GM23338 (cell line): Measurements from ENCODE around the gene NFAT5. TPM values are rescaled to one million over a fixed set of nuclear protein-coding genes. Genes with fewer than 3 reads are reported as not detected.

Experiments used
- ATAC-seq: fragments of 200-7000 bp; cut with Tn5 transposase; 3 replicates; pipeline ENCODE4 v1.9.1; 2020
- DNase-seq: peaks from one replicate; pipeline ENCODE4 v3.0.0-alpha.2; 2015; ENCODE audit warnings: low spot score
- H2AFZ ChIP-seq: fragments of 200-600 bp; sonication (generic); 2 replicates; pipeline ENCODE4 v1.8.0; 2016; ENCODE audit warnings: antibody characterized with exemption, mild to moderate bottlenecking, moderate library complexity
- H3F3A ChIP-seq: fragments of 200-600 bp; sonication (generic); replicated peaks from 2 replicates; pipeline ENCODE4 v1.8.0; 2017; ENCODE audit warnings: antibody characterized with exemption, mixed run types, low read depth
- H3K27ac ChIP-seq: fragments of 200-600 bp; sonication (generic); 2 replicates; pipeline ENCODE4 v1.6.1; 2016; ENCODE audit warnings: low read depth
- H3K27me3 ChIP-seq: fragments of 200-600 bp; sonication (generic); 2 replicates; pipeline ENCODE4 v1.8.0; 2016; ENCODE audit warnings: mild to moderate bottlenecking, mixed run types, moderate library complexity; ENCODE audit not compliant: insufficient read depth
- H3K36me3 ChIP-seq: fragments of 200-600 bp; sonication (generic); 2 replicates; pipeline ENCODE4 v1.8.0; 2016; ENCODE audit warnings: mild to moderate bottlenecking; ENCODE audit not compliant: insufficient read depth
- H3K4me1 ChIP-seq: fragments of 200-600 bp; sonication (generic); 2 replicates; pipeline ENCODE4 v1.8.0; 2016; ENCODE audit warnings: mild to moderate bottlenecking, moderate library complexity; ENCODE audit not compliant: insufficient read depth
- H3K4me2 ChIP-seq: fragments of 200-600 bp; sonication (generic); 2 replicates; pipeline ENCODE4 v1.7.1; 2017; ENCODE audit warnings: mixed run types
- H3K4me3 ChIP-seq: fragments of 200-600 bp; sonication (generic); 2 replicates; pipeline ENCODE4 v1.6.1; 2016; ENCODE audit warnings: mixed run types
- H3K79me2 ChIP-seq: fragments of 200-600 bp; sonication (generic); replicated peaks from 2 replicates; pipeline ENCODE4 v1.8.0; 2017; ENCODE audit warnings: mild to moderate bottlenecking; ENCODE audit not compliant: insufficient read depth
- H3K9me2 ChIP-seq: fragments of 200-600 bp; sonication (generic); 2 replicates; pipeline ENCODE4 v1.8.0; 2017; ENCODE audit not compliant: insufficient read depth
- H4K20me1 ChIP-seq: fragments of 200-600 bp; sonication (generic); replicated peaks from 2 replicates; pipeline ENCODE4 v1.8.0; 2017; ENCODE audit warnings: mild to moderate bottlenecking; ENCODE audit not compliant: insufficient read depth
- H3K27ac Mint-ChIP-seq: 2 replicates; pipeline ENCODE4 v1.8.0; 2020; ENCODE audit warnings: inconsistent platforms, mild to moderate bottlenecking, moderate library complexity, mixed read lengths
- H3K27me3 Mint-ChIP-seq: 3 replicates; pipeline ENCODE4 v1.8.0; 2022; ENCODE audit warnings: low read depth, mild to moderate bottlenecking, moderate library complexity, mixed read lengths, inconsistent platforms; ENCODE audit not compliant: insufficient read depth, poor library complexity
- H3K36me3 Mint-ChIP-seq: 3 replicates; pipeline ENCODE4 v1.8.0; 2021; ENCODE audit warnings: low read depth, mild to moderate bottlenecking, inconsistent platforms, moderate library complexity, mixed read lengths
- H3K4me1 Mint-ChIP-seq: 3 replicates; pipeline ENCODE4 v1.8.0; 2020; ENCODE audit warnings: mild to moderate bottlenecking, inconsistent platforms, mixed read lengths
- H3K4me3 Mint-ChIP-seq: 3 replicates; pipeline ENCODE4 v1.8.0; 2021; ENCODE audit warnings: moderate library complexity, mild to moderate bottlenecking, inconsistent platforms, mixed read lengths
- H3K9me3 Mint-ChIP-seq: 3 replicates; pipeline ENCODE4 v1.8.0; 2020; ENCODE audit warnings: moderate library complexity, mild to moderate bottlenecking, inconsistent platforms, mixed read lengths
- EZH2 ChIP-seq: fragments of 200-600 bp; sonication (generic); IDR thresholded peaks from one replicate; pipeline ENCODE4 v1.8.0; 2017; ENCODE audit warnings: antibody characterized with exemption, mild to moderate bottlenecking, low read depth; ENCODE audit not compliant: unreplicated experiment
- EZH2phosphoT487 ChIP-seq: fragments of 200-600 bp; sonication (generic); IDR thresholded peaks from one replicate; pipeline ENCODE4 v1.8.1; 2018; ENCODE audit warnings: antibody characterized with exemption; ENCODE audit not compliant: unreplicated experiment
- JUNB ChIP-seq: IDR thresholded peaks from one replicate; pipeline ENCODE4 v1.6.1; 2016; ENCODE audit warnings: antibody characterized with exemption; ENCODE audit not compliant: unreplicated experiment
- NANOG ChIP-seq: IDR thresholded peaks from 2 replicates; pipeline ENCODE4 v1.6.1; 2016; ENCODE audit warnings: antibody characterized with exemption, borderline replicate concordance
- POLR2AphosphoS5 ChIP-seq: IDR thresholded peaks from 2 replicates; pipeline ENCODE4 v1.6.1; 2016; ENCODE audit warnings: antibody characterized with exemption, low read depth
- STAT1 ChIP-seq: IDR thresholded peaks from one replicate; pipeline ENCODE4 v1.6.1; 2016; ENCODE audit warnings: antibody characterized with exemption; ENCODE audit not compliant: unreplicated experiment
- ZNF114 ChIP-seq: fragments of 250-450 bp; sonication (Bioruptor Pico); IDR thresholded peaks from 2 replicates; pipeline ENCODE4 v1.5.0; 2020; ENCODE audit warnings: mild to moderate bottlenecking, moderate library complexity
- ZNF331 ChIP-seq: fragments of 250-450 bp; sonication (Bioruptor Pico); IDR thresholded peaks from 2 replicates; pipeline ENCODE4 v1.5.0; 2020; ENCODE audit warnings: low read depth, mild to moderate bottlenecking, moderate library complexity
- polyA plus RNA-seq: library from polyadenylated mRNA; unstranded; fragments of >200 nt; fragmentation: Nextera tagmentation; extraction: Ambion mirVana; gene quantifications from 2 replicates; pipeline ENCODE4 v1.2.1, GENCODE V29; 2016
- total RNA-seq: library from RNA; depleted of rRNA; stranded (reverse); fragments of >200 nt; shearing (Covaris generic); gene quantifications from 2 replicates; pipeline ENCODE4 v1.2.3, GENCODE V29; 2014
- TF ChIP-seq, protein P1 (sequence below): IDR thresholded peaks from one replicate; pipeline ENCODE4 v1.6.1; 2018; ENCODE audit warnings: antibody characterized with exemption; ENCODE audit not compliant: unreplicated experiment
- TF ChIP-seq, protein P2 (sequence below): fragments of 250-450 bp; sonication (Bioruptor Pico); IDR thresholded peaks from 2 replicates; pipeline ENCODE4 v1.5.0; 2020; ENCODE audit warnings: mild to moderate bottlenecking, moderate library complexity

Gene NFAT5
- total and polyA plus RNA-seq, 2 experiments from 2014 or later = 10.6 to 27.0 TPM

GRCh38 chr16:69579783-69580481 is 14.2 kb downstream of the NFAT5 start:
- Mint-ChIP-seq H3K36me3 (no peaks in the 10 kb centered on the region), H3K4me1 (peaks cover 5% of the 10 kb centered on the region; the same call in 1 of the 3 replicates), H3K27ac (no peak overlapping the region), H3K27me3 (no peaks in the 10 kb centered on the region), H3K9me3 (no peaks in the 10 kb centered on the region), H3K4me3 (no peak overlapping the region)
- Histone ChIP-seq H2AFZ (no peak overlapping the region), H3K4me2 (no peak overlapping the region), H3K79me2 (peaks cover 85% of the 10 kb centered on the region), H3F3A (no peaks in the 10 kb centered on the region), H3K9me2 (no peaks in the 10 kb centered on the region), H3K27me3 (no peaks in the 10 kb centered on the region), H3K4me3 (no peak overlapping the region), H3K36me3 (no peaks in the 10 kb centered on the region), H3K4me1 (peaks cover 6% of the 10 kb centered on the region; the same call in 1 of the 2 replicates), H4K20me1 (peaks cover 3% of the 10 kb centered on the region; the same call in 1 of the 2 replicates), H3K27ac (no peak overlapping the region)
- TF ChIP-seq EZH2 (no peak), ZNF114 (CRISPR knock-in tag) (no peak), POLR2AphosphoS5 (no peak), JUNB (no peak), STAT1 (no peak), NANOG (no peak), ZNF331 (CRISPR knock-in tag) (no peak), EZH2phosphoT487 (no peak)
- TF ChIP-seq, protein P1, sequence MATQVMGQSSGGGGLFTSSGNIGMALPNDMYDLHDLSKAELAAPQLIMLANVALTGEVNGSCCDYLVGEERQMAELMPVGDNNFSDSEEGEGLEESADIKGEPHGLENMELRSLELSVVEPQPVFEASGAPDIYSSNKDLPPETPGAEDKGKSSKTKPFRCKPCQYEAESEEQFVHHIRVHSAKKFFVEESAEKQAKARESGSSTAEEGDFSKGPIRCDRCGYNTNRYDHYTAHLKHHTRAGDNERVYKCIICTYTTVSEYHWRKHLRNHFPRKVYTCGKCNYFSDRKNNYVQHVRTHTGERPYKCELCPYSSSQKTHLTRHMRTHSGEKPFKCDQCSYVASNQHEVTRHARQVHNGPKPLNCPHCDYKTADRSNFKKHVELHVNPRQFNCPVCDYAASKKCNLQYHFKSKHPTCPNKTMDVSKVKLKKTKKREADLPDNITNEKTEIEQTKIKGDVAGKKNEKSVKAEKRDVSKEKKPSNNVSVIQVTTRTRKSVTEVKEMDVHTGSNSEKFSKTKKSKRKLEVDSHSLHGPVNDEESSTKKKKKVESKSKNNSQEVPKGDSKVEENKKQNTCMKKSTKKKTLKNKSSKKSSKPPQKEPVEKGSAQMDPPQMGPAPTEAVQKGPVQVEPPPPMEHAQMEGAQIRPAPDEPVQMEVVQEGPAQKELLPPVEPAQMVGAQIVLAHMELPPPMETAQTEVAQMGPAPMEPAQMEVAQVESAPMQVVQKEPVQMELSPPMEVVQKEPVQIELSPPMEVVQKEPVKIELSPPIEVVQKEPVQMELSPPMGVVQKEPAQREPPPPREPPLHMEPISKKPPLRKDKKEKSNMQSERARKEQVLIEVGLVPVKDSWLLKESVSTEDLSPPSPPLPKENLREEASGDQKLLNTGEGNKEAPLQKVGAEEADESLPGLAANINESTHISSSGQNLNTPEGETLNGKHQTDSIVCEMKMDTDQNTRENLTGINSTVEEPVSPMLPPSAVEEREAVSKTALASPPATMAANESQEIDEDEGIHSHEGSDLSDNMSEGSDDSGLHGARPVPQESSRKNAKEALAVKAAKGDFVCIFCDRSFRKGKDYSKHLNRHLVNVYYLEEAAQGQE = no peak
- TF ChIP-seq, protein P2, sequence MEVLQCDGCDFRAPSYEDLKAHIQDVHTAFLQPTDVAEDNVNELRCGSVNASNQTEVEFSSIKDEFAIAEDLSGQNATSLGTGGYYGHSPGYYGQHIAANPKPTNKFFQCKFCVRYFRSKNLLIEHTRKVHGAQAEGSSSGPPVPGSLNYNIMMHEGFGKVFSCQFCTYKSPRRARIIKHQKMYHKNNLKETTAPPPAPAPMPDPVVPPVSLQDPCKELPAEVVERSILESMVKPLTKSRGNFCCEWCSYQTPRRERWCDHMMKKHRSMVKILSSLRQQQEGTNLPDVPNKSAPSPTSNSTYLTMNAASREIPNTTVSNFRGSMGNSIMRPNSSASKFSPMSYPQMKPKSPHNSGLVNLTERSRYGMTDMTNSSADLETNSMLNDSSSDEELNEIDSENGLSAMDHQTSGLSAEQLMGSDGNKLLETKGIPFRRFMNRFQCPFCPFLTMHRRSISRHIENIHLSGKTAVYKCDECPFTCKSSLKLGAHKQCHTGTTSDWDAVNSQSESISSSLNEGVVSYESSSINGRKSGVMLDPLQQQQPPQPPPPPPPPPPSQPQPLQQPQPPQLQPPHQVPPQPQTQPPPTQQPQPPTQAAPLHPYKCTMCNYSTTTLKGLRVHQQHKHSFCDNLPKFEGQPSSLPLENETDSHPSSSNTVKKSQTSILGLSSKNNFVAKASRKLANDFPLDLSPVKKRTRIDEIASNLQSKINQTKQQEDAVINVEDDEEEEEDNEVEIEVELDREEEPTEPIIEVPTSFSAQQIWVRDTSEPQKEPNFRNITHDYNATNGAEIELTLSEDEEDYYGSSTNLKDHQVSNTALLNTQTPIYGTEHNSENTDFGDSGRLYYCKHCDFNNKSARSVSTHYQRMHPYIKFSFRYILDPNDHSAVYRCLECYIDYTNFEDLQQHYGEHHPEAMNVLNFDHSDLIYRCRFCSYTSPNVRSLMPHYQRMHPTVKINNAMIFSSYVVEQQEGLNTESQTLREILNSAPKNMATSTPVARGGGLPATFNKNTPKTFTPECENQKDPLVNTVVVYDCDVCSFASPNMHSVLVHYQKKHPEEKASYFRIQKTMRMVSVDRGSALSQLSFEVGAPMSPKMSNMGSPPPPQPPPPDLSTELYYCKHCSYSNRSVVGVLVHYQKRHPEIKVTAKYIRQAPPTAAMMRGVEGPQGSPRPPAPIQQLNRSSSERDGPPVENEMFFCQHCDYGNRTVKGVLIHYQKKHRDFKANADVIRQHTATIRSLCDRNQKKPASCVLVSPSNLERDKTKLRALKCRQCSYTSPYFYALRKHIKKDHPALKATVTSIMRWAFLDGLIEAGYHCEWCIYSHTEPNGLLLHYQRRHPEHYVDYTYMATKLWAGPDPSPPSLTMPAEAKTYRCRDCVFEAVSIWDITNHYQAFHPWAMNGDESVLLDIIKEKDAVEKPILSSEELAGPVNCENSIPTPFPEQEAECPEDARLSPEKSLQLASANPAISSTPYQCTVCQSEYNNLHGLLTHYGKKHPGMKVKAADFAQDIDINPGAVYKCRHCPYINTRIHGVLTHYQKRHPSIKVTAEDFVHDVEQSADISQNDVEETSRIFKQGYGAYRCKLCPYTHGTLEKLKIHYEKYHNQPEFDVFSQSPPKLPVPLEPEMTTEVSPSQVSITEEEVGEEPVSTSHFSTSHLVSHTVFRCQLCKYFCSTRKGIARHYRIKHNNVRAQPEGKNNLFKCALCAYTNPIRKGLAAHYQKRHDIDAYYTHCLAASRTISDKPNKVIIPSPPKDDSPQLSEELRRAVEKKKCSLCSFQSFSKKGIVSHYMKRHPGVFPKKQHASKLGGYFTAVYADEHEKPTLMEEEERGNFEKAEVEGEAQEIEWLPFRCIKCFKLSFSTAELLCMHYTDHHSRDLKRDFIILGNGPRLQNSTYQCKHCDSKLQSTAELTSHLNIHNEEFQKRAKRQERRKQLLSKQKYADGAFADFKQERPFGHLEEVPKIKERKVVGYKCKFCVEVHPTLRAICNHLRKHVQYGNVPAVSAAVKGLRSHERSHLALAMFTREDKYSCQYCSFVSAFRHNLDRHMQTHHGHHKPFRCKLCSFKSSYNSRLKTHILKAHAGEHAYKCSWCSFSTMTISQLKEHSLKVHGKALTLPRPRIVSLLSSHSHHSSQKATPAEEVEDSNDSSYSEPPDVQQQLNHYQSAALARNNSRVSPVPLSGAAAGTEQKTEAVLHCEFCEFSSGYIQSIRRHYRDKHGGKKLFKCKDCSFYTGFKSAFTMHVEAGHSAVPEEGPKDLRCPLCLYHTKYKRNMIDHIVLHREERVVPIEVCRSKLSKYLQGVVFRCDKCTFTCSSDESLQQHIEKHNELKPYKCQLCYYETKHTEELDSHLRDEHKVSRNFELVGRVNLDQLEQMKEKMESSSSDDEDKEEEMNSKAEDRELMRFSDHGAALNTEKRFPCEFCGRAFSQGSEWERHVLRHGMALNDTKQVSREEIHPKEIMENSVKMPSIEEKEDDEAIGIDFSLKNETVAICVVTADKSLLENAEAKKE (CRISPR knock-in tag) = no peak
- no peak for ATAC-seq
- DNase-seq = no peak
